ENCODE results near the gene TM4SF5. TPM values are rescaled to one million over a fixed set of nuclear protein-coding genes. Genes with fewer than 3 reads are reported as not detected.

TM4SF5 gene
- total and polyA plus RNA-seq, 7 donors: 0.34 TPM; not detected in 6

DNA sequence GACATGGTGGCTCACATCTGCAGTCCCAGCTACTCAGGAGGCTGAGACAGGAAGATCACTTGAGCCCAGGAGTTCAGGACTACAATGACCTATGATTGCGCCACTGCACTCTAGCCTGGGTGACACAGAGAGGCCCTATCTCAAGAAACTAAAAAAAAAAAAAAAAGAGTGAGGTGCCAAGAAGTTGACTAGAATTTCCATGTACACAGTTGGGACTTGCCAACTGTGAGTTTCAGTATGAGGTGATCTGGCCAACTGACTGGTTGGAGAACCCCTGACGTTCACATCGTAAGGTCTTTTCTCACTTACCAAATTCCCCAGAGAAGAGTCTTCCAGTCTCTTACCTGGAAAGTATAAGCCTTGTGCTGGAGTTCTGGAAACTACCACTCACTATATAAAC, 43.6 kb upstream of the TM4SF5 start:
- WGBS, 3 donors: 52 to 56% (median 53%) methylated on average over 3 of the region's 3 CpGs
- H3K27ac ChIP-seq: no peak overlapping the region
- intact Hi-C loops (cut with DNase I): no loop called here

DNA sequence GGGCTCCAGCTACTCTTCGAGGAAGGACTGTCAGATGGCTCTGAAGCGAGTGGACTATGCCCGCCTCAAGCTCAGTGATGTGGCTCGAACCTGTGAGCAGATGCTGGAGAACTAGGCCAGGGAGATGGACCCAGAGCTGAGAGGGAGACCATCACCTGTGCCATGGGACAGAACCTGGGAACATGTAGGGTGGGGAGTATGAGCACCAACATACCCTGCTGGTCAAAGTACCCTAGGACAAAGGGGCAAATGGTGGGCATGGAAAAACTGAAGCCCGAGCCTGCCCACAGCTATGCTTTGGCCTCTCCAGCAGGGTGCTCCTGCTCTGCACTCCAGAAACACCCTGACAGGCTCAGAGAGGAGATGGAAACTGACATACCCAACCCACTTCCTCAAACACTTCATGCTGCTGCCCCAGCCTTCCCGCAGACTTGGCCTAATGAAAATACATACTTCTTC, 38.6 kb upstream of the TM4SF5 start:
- Histone ChIP-seq H3K27me3 (ENCODE audit: insufficient read depth in 3 of 3, low read length in 2 of 3) (peaks cover 0 to 5% (median under 1%) of the 10 kb centered on the region in 3 donors), H3K36me3 (ENCODE audit: insufficient read depth in 1 of 2, low read depth in 1 of 2) (peaks cover 0 to 11% of the 10 kb centered on the region in 2 donors), H3K9me3 (no peaks in the 10 kb centered on the region), H3K4me3 (no peak overlapping the region), H3K27ac (no peak overlapping the region), H3K4me1 (peaks cover 9% of the 10 kb centered on the region)
- ATAC-seq (no peak), DNase-seq (no peak)
- intact Hi-C loops (cut with DNase I): loop anchor here in 1 of 2 donors (2.0 to 5.0 kb wide), 2 partner anchors 54 to 154 kb away; partner anchors contain the start of gene VMO1
- no peak for TF ChIP-seq CTCF (IDR thresholded peaks at IDR 0.05)
- WGBS, 3 donors: 83 to 91% (median 84%) methylated on average over 6 of the region's 6 CpGs

More for the DNA sequence above, 43.6 kb upstream of the TM4SF5 start:
- Histone ChIP-seq H3K4me1 (peaks cover 9% of the 10 kb centered on the region), H3K9me3 (no peaks in the 10 kb centered on the region), H3K36me3 (ENCODE audit: insufficient read depth in 1 of 2, low read depth in 1 of 2) (peaks cover 0 to 5% of the 10 kb centered on the region in 2 donors), H3K27me3 (ENCODE audit: insufficient read depth in 3 of 3, low read length in 2 of 3) (peaks cover 0 to 2% (median 0%) of the 10 kb centered on the region in 3 donors), H3K4me3 (no peak overlapping the region)
- ATAC-seq (no peak), DNase-seq (no peak)
- no peak for TF ChIP-seq CTCF (IDR thresholded peaks at IDR 0.05)

DNA sequence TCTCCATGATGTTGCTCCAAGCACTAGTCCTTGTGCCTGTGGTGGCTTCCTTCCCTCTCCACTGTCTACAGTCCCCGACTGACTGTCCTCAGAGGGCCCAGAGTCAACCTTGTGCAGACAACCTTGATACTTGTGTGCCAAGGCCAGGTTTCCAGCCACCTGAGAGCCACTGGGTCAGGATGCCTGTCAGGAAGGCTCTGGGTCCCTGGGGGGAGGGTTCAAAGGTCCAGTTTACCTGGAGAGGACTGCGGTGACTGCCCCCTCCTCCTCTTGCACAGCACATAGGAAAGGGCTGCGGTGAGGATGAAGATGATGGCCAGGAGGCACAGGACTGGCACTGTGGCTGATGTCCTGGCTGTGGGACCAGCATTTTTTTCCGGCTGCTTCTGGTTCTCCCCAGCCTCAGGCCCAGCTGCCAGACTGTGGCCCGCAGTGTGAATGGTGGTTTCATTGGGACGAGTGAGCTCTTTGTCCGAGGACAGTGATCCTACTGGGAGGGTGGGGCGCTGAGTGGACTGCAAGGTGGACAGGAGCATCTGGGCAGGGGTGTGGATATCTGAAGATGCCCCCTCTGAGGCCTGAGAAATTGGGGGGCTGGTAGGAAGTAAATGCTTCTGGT, 36.7 kb upstream of the TM4SF5 start:
- no peak overlapping the region for H3K4me3 ChIP-seq
- intact Hi-C loops (cut with DNase I): loop anchor here (5.0 kb wide), 1 partner anchor 152 kb away; no protein-coding TSS in a partner anchor
- ATAC-seq (no peak), DNase-seq (no peak)
- H3K27ac ChIP-seq: no peak overlapping the region
- WGBS, 3 donors: 83 to 88% (median 85%) methylated on average over 8 of the region's 8 CpGs
- TF ChIP-seq CTCF (IDR thresholded peaks at IDR 0.05): no peak
- peaks cover 0 to 11% of the 10 kb centered on the region in 2 donors for H3K36me3 ChIP-seq (ENCODE audit: insufficient read depth in 1 of 2, low read depth in 1 of 2)
- peaks cover 16% of the 10 kb centered on the region for H3K4me1 ChIP-seq
- H3K9me3 ChIP-seq: no peaks in the 10 kb centered on the region
- H3K27me3 ChIP-seq (ENCODE audit: insufficient read depth in 3 of 3, low read length in 2 of 3): peaks cover 0 to 23% (median 5%) of the 10 kb centered on the region in 3 donors

- no peak for TF ChIP-seq CTCF (IDR thresholded peaks at IDR 0.05)
- Histone ChIP-seq H3K9me3 (no peaks in the 10 kb centered on the region), H3K27me3 (ENCODE audit: insufficient read depth in 3 of 3, low read length in 2 of 3) (peaks cover 0 to 34% (median 5%) of the 10 kb centered on the region in 3 donors), H3K4me3 (no peak overlapping the region), H3K27ac (no peak overlapping the region), H3K36me3 (ENCODE audit: insufficient read depth in 1 of 2, low read depth in 1 of 2) (peaks cover 0 to 11% of the 10 kb centered on the region in 2 donors), H3K4me1 (peaks cover 16% of the 10 kb centered on the region)
- intact Hi-C loops (cut with DNase I): loop anchor here in 1 of 2 donors (5.0 kb wide), 1 partner anchor 151 kb away; no protein-coding TSS in a partner anchor
- 63 to 74% (median 68%) methylated on average over 9 of the region's 9 CpGs for WGBS, 3 donors
- no peak for DNase-seq
- no peak for ATAC-seq
Observed at GRCh38 chr17:4735876-4736651, 35.6 kb upstream of the TM4SF5 start.
